MM.1S (cell line): ENCODE measurements around the gene SCFD2.

Experiments used
- DNase-seq: peaks from one replicate; pipeline ENCODE4 v3.0.0-alpha.2; 2015
- H2AFZ ChIP-seq: fragments of 300-600 bp; sonication (generic); 2 replicates; pipeline ENCODE4 v1.6.0; 2016; ENCODE audit warnings: antibody characterized with exemption, low read length
- H3F3A ChIP-seq: fragments of 300-600 bp; sonication (generic); 2 replicates; pipeline ENCODE4 v1.6.1; 2016; ENCODE audit warnings: mild to moderate bottlenecking, antibody characterized with exemption, low read length, moderate library complexity, mixed read lengths; ENCODE audit not compliant: insufficient read depth
- H3K27ac ChIP-seq: fragments of 300-600 bp; sonication (generic); 2 replicates; pipeline ENCODE4 v1.5.1; 2016; ENCODE audit warnings: mild to moderate bottlenecking, low read length
- H3K27me3 ChIP-seq: fragments of 300-600 bp; sonication (generic); replicated peaks from 2 replicates; pipeline ENCODE4 v1.6.0; 2016; ENCODE audit warnings: low read length; ENCODE audit not compliant: insufficient read depth
- H3K36me3 ChIP-seq: fragments of 300-600 bp; sonication (generic); replicated peaks from 2 replicates; pipeline ENCODE4 v1.6.1; 2016; ENCODE audit warnings: mild to moderate bottlenecking, low read length, mixed read lengths; ENCODE audit not compliant: insufficient read depth
- H3K4me1 ChIP-seq: fragments of 300-600 bp; sonication (generic); 2 replicates; pipeline ENCODE4 v1.6.1; 2016; ENCODE audit warnings: low read length, mixed read lengths
- H3K4me2 ChIP-seq: fragments of 300-600 bp; sonication (generic); 2 replicates; pipeline ENCODE4 v1.6.0; 2016; ENCODE audit warnings: low read depth, low read length
- H3K4me3 ChIP-seq: fragments of 300-600 bp; sonication (generic); 2 replicates; pipeline ENCODE4 v1.5.1; 2016; ENCODE audit warnings: low read length, mixed read lengths
- H3K79me2 ChIP-seq: fragments of 300-600 bp; sonication (generic); 2 replicates; pipeline ENCODE4 v1.6.1; 2016; ENCODE audit warnings: mixed run types, low read length, mixed read lengths
- H3K9ac ChIP-seq: fragments of 300-600 bp; sonication (generic); 2 replicates; pipeline ENCODE4 v1.6.1; 2016; ENCODE audit warnings: low read length, mixed read lengths
- H3K9me2 ChIP-seq: fragments of 300-600 bp; sonication (generic); replicated peaks from 2 replicates; pipeline ENCODE4 v1.6.1; 2016; ENCODE audit warnings: mild to moderate bottlenecking, low read length, mixed read lengths; ENCODE audit not compliant: insufficient read depth
- H3K9me3 ChIP-seq: fragments of 300-600 bp; sonication (generic); replicated peaks from 2 replicates; pipeline ENCODE4 v1.6.1; 2016; ENCODE audit warnings: mild to moderate bottlenecking, low read length, mixed read lengths; ENCODE audit not compliant: insufficient read depth
- H4K20me1 ChIP-seq: fragments of 300-600 bp; sonication (generic); 2 replicates; pipeline ENCODE4 v1.6.1; 2016; ENCODE audit warnings: mild to moderate bottlenecking, low read length, moderate library complexity, mixed read lengths; ENCODE audit not compliant: insufficient read depth
- CTCF ChIP-seq: fragments of 300-600 bp; sonication (generic); IDR thresholded peaks from 2 replicates; pipeline ENCODE4 v1.5.1; 2016; ENCODE audit warnings: antibody characterized with exemption, low read length, mixed read lengths
- EZH2 ChIP-seq: fragments of 300-600 bp; sonication (generic); optimal IDR thresholded peaks from 2 replicates; pipeline ENCODE3; 2017; ENCODE audit warnings: low read depth, mild to moderate bottlenecking, antibody characterized with exemption, low read length, mixed read lengths
- EZH2phosphoT487 ChIP-seq: fragments of 300-600 bp; sonication (generic); IDR thresholded peaks from 2 replicates; pipeline ENCODE4 v1.6.1; 2018; ENCODE audit warnings: antibody characterized with exemption, low read length

Gene SCFD2

GRCh38 chr4:52999626-53000025 lies 366.2 kb downstream of the SCFD2 start:
- Histone ChIP-seq H3F3A (no peaks in the 10 kb centered on the region), H3K79me2 (no peaks in the 10 kb centered on the region), H3K9ac (no peak overlapping the region), H3K4me1 (no peaks in the 10 kb centered on the region), H3K4me2 (no peak overlapping the region), H3K36me3 (no peaks in the 10 kb centered on the region), H3K27me3 (no peaks in the 10 kb centered on the region), H3K9me2 (no peaks in the 10 kb centered on the region), H3K27ac (no peak overlapping the region), H3K4me3 (no peak overlapping the region), H2AFZ (no peak overlapping the region), H3K9me3 (no peaks in the 10 kb centered on the region), H4K20me1 (no peaks in the 10 kb centered on the region)
- TF ChIP-seq EZH2phosphoT487 (no peak), CTCF (no peak), EZH2 (no peak)
- DNase-seq = no peak

GRCh38 chr4:52998413-52998812 lies 367.4 kb downstream of the SCFD2 start:
- DNase-seq = no peak
- H2AFZ ChIP-seq = no peak overlapping the region
- no peak overlapping the region for H3K4me3 ChIP-seq
- H3K4me1 ChIP-seq = no peaks in the 10 kb centered on the region
- no peaks in the 10 kb centered on the region for H3F3A ChIP-seq
- no peak overlapping the region for H3K27ac ChIP-seq
- H3K27me3 ChIP-seq = no peaks in the 10 kb centered on the region
- no peaks in the 10 kb centered on the region for H3K9me2 ChIP-seq
- H3K9me3 ChIP-seq = no peaks in the 10 kb centered on the region
- H3K79me2 ChIP-seq = no peaks in the 10 kb centered on the region
- H3K36me3 ChIP-seq = no peaks in the 10 kb centered on the region
- H3K4me2 ChIP-seq = no peak overlapping the region
- no peak for TF ChIP-seq CTCF
- H4K20me1 ChIP-seq = no peaks in the 10 kb centered on the region
- no peak overlapping the region for H3K9ac ChIP-seq

GRCh38 chr4:52997132-52997416 lies 368.8 kb downstream of the SCFD2 start:
- Histone ChIP-seq H3F3A (no peaks in the 10 kb centered on the region), H3K79me2 (no peaks in the 10 kb centered on the region), H3K4me3 (no peak overlapping the region), H3K4me2 (no peak overlapping the region), H3K9me3 (no peaks in the 10 kb centered on the region), H3K27me3 (no peaks in the 10 kb centered on the region), H3K36me3 (no peaks in the 10 kb centered on the region), H4K20me1 (no peaks in the 10 kb centered on the region), H3K9ac (no peak overlapping the region), H2AFZ (no peak overlapping the region), H3K9me2 (no peaks in the 10 kb centered on the region), H3K4me1 (no peaks in the 10 kb centered on the region), H3K27ac (no peak overlapping the region)
- no peak for DNase-seq
- TF ChIP-seq CTCF = no peak
- no peak for TF ChIP-seq EZH2
- TF ChIP-seq EZH2phosphoT487 = no peak
